ENCODE data around the gene MRPS7. TPM values are rescaled to one million over a fixed set of nuclear protein-coding genes. Genes with fewer than 3 reads are reported as not detected.

Gene MRPS7
- total and polyA plus RNA-seq, 9 of the 15 experiments (the other 6 are each of a cell fraction or from before 2014, with no cell fraction given): 107 to 244 (median 132) TPM

DNA sequence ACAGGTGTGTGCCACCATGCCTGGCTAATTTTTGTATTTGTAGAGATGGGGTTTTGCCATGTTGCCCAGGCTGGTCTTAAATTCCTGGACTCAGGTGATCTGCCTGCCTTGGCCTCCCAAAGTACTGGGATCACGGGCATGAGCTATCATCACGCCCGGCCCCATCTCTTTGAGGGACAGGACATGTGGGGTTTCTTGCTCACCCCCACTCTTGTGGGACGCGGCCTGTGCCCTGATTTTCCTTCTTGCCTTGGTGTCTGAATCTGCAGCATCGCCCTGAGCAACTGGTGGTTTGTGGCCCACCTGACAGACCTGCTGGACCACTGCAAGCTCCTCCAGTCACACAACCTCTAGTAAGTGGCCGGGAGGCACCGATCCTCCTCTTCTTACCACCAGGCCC lies 30.6 kb upstream of the MRPS7 start:
- no peak overlapping the region for H2AFZ ChIP-seq (ENCODE audit: low read depth, low read length)
- H4K20me1 ChIP-seq (replicated peaks; ENCODE audit: control insufficient read depth, insufficient read depth, low read length): no peaks in the 10 kb centered on the region
- CTCF ChIA-PET (ENCODE audit: low intra/inter-chr PET ratio): no interaction called here
- no peak overlapping the region for H3K4me2 ChIP-seq (ENCODE audit: insufficient read depth, low read length)
- DNase-seq (ENCODE audit: extremely low read depth in 1 of 4, low spot score in 3 of 4) (no peak), FAIRE-seq (no peak), ATAC-seq (no peak)
- intact Hi-C loops (cut with micrococcal nuclease): no loop called here
- no TSS peak for BruUV-seq (replicated peaks)
- no peak overlapping the region for H3K4me3 ChIP-seq
- no peaks in the 10 kb centered on the region for H3K9me3 ChIP-seq (replicated peaks; ENCODE audit: control insufficient read depth, insufficient read depth, low read depth, low read length)
- H3K27ac ChIP-seq (ENCODE audit: extremely low read depth, low read depth, low read length): no peak overlapping the region
- H3K27me3 ChIP-seq (ENCODE audit: control insufficient read depth in 2 of 2, insufficient read depth in 2 of 2, low read length in 2 of 2): no peaks in the 10 kb centered on the region
- H3K79me2 ChIP-seq (ENCODE audit: control insufficient read depth, insufficient read depth, low read length): no peaks in the 10 kb centered on the region
- TF ChIP-seq ETV5 (CRISPR knock-in tag; IDR thresholded peaks at IDR 0.05; ENCODE audit: low read depth): no peak
- peaks cover 83% of the 10 kb centered on the region for H3K36me3 ChIP-seq (ENCODE audit: control insufficient read depth, insufficient read depth, low read length)
- H3K4me1 ChIP-seq (replicated peaks in 1 of 2; ENCODE audit: control insufficient read depth in 2 of 2, insufficient read depth in 2 of 2, low read length in 2 of 2): peaks cover 0 to 3% of the 10 kb centered on the region in 2 experiments; a peak in 1 of 5 replicates
- no peak overlapping the region for H3K9ac ChIP-seq (ENCODE audit: insufficient read depth in 1 of 2, low read depth in 2 of 2, low read length in 2 of 2)
- no peaks in the 10 kb centered on the region for H3K9me1 ChIP-seq (ENCODE audit: control insufficient read depth, insufficient read depth, low read length)
- in situ Hi-C loops (cut with MboI): no loop called here
- POLR2A ChIA-PET: interaction anchor here (0.6 to 4.5 kb wide), 12 partner anchors 7 to 294 kb away, joined by 3 to 38 read pairs (median 4); partner anchors contain the start of genes ARMC7 and LLGL2
- WGBS (ENCODE audit: insufficient coverage, low coverage, missing lambda C conversion rate): 98% methylated on average over 8 of the region's 8 CpGs

DNA sequence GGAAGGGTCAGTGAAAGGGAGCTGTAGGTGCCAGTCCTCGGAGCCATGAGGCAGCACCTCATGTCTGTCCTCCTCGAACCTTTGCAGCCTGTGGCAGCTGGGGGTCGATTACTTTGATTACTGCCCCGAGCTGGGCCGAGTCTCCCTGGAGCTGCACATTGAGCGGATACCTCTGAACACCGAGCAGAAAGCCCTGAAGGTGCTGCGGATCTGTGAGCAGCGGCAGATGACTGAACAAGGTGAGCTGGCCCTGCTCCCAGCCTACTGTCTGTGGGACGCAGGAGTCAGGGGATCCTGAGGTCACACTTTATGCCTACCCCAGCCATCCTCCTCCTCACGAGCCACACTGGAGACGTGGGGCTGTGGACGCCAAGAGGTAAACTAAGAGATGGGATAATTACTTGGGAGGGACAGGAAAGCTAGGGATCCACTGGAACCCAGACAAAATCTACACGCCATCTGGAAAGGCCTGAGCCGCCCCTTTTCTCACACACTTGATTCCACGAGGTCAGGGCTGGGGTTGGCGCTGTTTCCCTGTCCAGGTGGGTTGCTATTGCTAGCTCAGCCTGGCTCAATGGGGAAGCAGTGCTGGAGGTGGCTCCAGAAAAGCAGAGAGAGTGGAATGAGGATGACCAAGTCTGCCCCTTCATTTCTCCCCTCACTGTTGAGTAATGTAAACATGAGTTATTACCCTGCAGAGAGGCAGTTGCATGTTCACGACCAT lies 29.8 kb upstream of the MRPS7 start:
- no peaks in the 10 kb centered on the region for H3K79me2 ChIP-seq (ENCODE audit: control insufficient read depth, insufficient read depth, low read length)
- peak overlapping the region in 1 of 2 experiments; percentile 43; a peak in 1 of 4 replicates for H3K9ac ChIP-seq (ENCODE audit: insufficient read depth in 1 of 2, low read depth in 2 of 2, low read length in 2 of 2)
- CTCF ChIA-PET (ENCODE audit: low intra/inter-chr PET ratio): interaction anchor here (0.6 kb wide), 1 partner anchor 555 kb away, joined by 4 read pairs; no protein-coding TSS in a partner anchor
- DNase-seq (ENCODE audit: extremely low read depth in 1 of 4, low spot score in 3 of 4): no peak
- no peaks in the 10 kb centered on the region for H4K20me1 ChIP-seq (replicated peaks; ENCODE audit: control insufficient read depth, insufficient read depth, low read length)
- peaks cover 83% of the 10 kb centered on the region for H3K36me3 ChIP-seq (ENCODE audit: control insufficient read depth, insufficient read depth, low read length)
- ATAC-seq: no peak
- BruUV-seq (replicated peaks): no TSS peak
- POLR2A ChIA-PET: interaction anchor here (0.6 to 4.5 kb wide), 9 partner anchors 8 to 165 kb away, joined by 3 to 38 read pairs (median 5); partner anchors contain the start of genes ARMC7, GGA3 and MRPS7
- H3K4me1 ChIP-seq (replicated peaks in 1 of 2; ENCODE audit: control insufficient read depth in 2 of 2, insufficient read depth in 2 of 2, low read length in 2 of 2): peaks cover 0 to 3% of the 10 kb centered on the region in 2 experiments; a peak in 1 of 5 replicates
- no peak overlapping the region for H3K4me2 ChIP-seq (ENCODE audit: insufficient read depth, low read length)
- intact Hi-C loops (cut with micrococcal nuclease) (no loop called here), in situ Hi-C loops (cut with MboI) (no loop called here)
- no peaks in the 10 kb centered on the region for H3K9me1 ChIP-seq (ENCODE audit: control insufficient read depth, insufficient read depth, low read length)
- no peak overlapping the region for H2AFZ ChIP-seq (ENCODE audit: low read depth, low read length)
- WGBS (ENCODE audit: insufficient coverage, low coverage, missing lambda C conversion rate): 93% methylated on average over 18 of the region's 18 CpGs
- no peak overlapping the region for H3K27ac ChIP-seq (ENCODE audit: extremely low read depth, low read depth, low read length)
- no peaks in the 10 kb centered on the region for H3K27me3 ChIP-seq (ENCODE audit: control insufficient read depth in 2 of 2, insufficient read depth in 2 of 2, low read length in 2 of 2)
- no peak for FAIRE-seq
- no peak overlapping the region for H3K4me3 ChIP-seq
- H3K9me3 ChIP-seq (replicated peaks; ENCODE audit: control insufficient read depth, insufficient read depth, low read depth, low read length): no peaks in the 10 kb centered on the region
- TF ChIP-seq, protein P1, sequence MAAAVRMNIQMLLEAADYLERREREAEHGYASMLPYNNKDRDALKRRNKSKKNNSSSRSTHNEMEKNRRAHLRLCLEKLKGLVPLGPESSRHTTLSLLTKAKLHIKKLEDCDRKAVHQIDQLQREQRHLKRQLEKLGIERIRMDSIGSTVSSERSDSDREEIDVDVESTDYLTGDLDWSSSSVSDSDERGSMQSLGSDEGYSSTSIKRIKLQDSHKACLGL (CRISPR knock-in tag; IDR thresholded peaks at IDR 0.05; ENCODE audit: borderline replicate concordance, poor library complexity, severe bottlenecking): no peak
- TF ChIP-seq, protein P2, sequence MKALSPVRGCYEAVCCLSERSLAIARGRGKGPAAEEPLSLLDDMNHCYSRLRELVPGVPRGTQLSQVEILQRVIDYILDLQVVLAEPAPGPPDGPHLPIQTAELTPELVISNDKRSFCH (CRISPR knock-in tag; IDR thresholded peaks at IDR 0.05): no peak
- TF ChIP-seq, protein P2 (tag; IDR thresholded peaks at IDR 0.05): no peak
- TF ChIP-seq NBN (IDR thresholded peaks at IDR 0.05; ENCODE audit: low read depth) (no peak), YBX1 (IDR thresholded peaks at IDR 0.05) (no peak), HNRNPH1 (optimal IDR thresholded peaks at IDR 0.05; ENCODE audit: low read depth, low read length) (no peak), HDAC8 (tag; IDR thresholded peaks at IDR 0.05) (no peak), POLR2AphosphoS5 (IDR thresholded peaks at IDR 0.05; ENCODE audit: control insufficient read depth, insufficient read depth, low read depth, low read length) (no peak)
- TF ChIP-seq, protein P3, sequence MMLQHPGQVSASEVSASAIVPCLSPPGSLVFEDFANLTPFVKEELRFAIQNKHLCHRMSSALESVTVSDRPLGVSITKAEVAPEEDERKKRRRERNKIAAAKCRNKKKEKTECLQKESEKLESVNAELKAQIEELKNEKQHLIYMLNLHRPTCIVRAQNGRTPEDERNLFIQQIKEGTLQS (IDR thresholded peaks at IDR 0.05): no peak
- TF ChIP-seq, protein P3 (CRISPR knock-in tag; conservative IDR thresholded peaks at IDR 0.05): no peak

Measured in K562 (cell line).